HG02938 (cell line): ENCODE data around the gene GTSE1.

Source experiments
- ATAC-seq: cut with Tn5 transposase; IDR thresholded peaks from one replicate; pipeline ENCODE4 v1.9.1; 2021; ENCODE audit warnings: mild to moderate bottlenecking, moderate library complexity; ENCODE audit not compliant: unreplicated experiment

The GTSE1 gene

DNA sequence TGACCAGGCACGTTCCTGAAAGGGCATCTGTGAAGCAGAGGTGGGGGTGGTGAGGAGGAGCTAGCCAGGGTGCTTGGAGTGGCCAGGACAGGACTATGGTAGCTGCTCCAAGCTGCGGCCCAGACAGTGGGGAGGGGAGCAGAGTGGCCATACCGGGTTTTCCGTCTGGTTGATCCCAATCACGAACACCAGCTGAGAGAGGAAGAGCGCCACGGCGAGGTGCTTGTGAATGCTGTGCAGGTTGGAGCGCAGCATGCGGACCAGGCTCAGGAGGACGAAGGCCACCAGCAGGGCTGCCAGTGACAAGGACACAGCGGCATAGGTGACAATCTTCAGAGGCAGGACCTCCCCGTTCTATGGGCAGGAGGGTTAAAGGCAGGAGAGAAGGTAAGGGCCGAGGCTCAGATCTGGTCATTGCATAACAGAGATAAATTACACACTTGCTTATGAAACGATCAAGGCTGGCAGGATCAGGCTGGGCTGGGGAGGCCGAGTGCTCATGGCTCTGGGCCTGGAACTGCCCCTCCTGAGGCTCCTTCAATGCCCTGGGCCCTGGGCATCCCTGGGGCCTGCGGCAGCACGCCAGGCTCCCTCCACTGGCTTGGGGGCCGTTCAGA is 80.3 kb downstream of the GTSE1 start:
- no peak for ATAC-seq

DNA sequence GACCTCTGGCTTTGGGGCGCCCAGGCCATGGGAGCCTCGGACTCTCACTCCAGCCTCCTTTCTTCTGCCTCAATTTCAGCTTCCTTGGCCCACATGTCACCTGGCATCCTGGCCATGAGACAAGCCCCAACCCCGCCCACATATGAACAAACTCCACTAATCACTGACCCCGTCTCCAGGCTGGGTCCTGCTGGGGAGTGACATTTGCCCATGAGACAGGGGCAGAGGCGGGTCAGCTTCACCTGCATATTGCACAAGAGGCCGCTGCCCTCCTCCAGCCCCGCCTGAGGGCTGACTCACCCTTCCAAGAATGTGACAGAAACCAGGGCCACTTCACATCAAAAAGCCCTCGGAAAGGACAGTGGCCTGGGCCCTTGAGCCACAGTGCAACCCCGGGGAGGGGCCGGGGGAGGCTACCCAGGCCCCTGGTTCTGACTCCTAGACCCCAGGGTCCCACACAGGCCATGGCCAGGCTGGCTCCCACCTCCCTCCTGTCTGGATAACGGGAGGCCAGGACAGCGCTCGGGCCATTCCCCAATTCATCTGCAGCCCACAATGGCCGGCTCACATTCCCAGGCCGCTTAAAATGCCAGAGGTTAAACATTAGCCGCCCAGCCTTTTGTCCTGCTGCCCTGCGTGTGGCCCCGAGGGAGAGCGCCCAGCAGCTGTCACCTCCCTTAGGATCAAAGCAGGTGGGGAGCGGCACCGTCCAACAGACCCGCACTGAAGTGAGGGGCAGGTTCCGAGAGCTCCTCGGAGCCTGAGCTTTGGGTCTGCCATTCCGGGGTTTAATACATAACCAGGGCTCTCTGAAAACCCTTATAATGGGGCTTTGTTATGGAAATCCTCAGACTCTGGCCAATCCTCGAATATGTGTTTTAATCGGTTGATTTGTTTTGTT is 81.1 kb downstream of the GTSE1 start:
- no peak for ATAC-seq

DNA sequence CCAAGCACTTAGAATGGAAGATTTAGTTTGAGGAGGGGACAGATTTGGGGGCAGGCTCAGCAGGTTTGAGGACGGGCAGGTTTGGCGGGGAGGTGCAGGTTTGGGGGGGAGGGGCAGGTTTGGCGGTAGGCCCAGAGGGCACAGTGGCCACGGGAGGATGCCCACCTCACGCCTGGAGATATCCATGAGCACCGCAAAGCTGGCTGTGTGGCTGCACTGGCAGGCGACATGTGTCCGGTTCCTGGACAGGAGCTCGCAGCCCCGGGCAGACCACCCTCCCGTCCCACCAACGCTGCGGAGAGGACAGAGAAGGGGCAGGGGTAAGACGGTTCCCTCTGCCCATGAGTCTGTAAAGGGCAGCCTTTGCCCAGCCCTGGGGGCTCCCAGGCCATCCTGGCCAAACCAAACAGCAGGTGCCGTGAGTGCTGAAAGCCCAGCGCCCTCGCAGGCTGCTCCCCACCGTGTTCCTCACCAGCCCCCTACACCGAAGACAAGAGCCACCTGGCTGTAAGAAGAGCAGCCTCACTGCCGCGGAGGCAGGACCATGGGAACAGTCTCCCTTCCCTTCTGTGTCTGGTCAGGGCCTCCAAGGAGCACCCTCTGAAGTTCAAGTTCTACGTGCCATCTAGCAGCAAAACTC is 81.9 kb downstream of the GTSE1 start:
- ATAC-seq, result no peak

DNA sequence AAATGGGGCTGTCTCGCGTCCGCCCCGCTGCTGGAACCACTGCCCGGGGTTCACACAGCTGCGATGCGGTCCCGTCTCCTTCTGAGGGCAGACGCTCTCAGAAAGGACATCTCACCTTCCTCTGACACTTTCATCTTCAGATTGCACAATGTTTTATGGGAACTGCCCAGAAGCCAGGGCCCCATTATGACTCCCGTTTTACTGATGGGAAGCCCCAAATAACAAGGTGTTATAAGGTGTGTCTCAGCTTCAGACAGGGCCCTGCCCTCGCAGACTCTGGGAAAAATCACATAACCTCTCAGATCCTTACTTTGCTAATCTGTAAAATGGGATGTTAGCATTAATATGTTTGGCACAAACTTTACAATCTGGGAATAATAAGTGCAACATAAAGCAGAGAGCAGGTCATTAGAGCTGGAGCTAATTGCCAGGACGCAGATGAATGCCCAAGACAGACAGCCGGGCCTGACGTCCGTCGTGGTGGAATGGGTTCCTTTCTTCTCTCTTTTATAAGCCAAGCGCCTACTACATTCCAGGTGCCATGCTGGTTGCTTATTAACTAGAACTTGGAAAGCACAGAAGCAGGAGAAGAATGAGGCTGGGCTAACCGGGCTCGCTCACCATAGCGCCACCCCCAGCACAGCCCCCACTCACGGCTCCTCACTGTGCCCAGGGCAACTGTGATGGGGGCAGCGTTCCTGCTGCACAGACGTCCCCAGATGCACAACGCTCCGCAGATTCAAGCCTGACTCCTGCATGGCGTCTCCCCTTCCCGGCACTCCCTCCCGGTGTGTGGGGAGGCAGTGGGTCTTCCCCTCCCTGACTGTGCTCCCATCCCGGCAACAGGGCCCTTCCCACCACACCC is 82.6 kb downstream of the GTSE1 start:
- no peak for ATAC-seq

DNA sequence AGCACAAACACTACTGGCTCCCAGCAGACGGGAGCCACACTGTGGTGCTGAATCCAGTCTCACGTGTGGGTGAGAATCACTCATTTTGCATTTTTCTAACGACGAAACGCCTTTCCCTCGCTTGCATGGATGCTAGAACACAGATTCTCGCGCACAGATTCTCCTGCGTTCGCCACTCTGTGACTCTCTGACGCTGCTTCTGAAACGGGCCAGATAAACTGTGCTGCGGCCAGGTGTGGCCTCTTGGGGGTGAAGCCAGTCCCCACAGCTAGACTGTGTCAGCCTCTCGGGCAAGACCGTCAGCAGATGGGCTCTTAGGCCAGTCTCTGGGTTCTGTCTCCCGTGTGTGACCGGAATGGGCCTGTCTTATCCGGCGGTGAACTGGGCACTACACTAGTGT is 83.4 kb downstream of the GTSE1 start:
- no peak for ATAC-seq
